ENCODE data around the gene MLIP. TPM values are rescaled to one million over a fixed set of nuclear protein-coding genes. Genes with fewer than 3 reads are reported as not detected.

The MLIP gene
- total RNA-seq, 4 donors from 2014 or later: 182 to 383 (median 296) TPM

- no peak for DNase-seq (ENCODE audit: low spot score in 2 of 2)
- Histone ChIP-seq H3K9me3 (no peaks in the 10 kb centered on the region), H3K36me3 (no peaks in the 10 kb centered on the region), H3K27me3 (no peaks in the 10 kb centered on the region), H3K4me3 (no peak overlapping the region), H3K27ac (peak overlapping the region in 2 of 4 donors; percentile 2 to 4), H3K4me1 (peaks cover 0 to 29% (median 2%) of the 10 kb centered on the region in 4 donors)
- TF ChIP-seq EP300 (IDR thresholded peaks at IDR 0.05): no peak
- no peak for TF ChIP-seq CTCF (IDR thresholded peaks at IDR 0.05)
- no peak for TF ChIP-seq POLR2A (IDR thresholded peaks at IDR 0.05)
- WGBS, 2 donors: 57 to 61% methylated on average over 8 of the region's 8 CpGs
These were observed 3.7 kb upstream of the MLIP start for GRCh38 chr6:54107470-54108090.

- no peak for DNase-seq (ENCODE audit: low spot score in 2 of 2)
- Histone ChIP-seq H3K36me3 (no peaks in the 10 kb centered on the region), H3K27me3 (no peaks in the 10 kb centered on the region), H3K4me1 (peaks cover 0 to 31% (median 2%) of the 10 kb centered on the region in 4 donors), H3K27ac (no peak overlapping the region), H3K9me3 (no peaks in the 10 kb centered on the region), H3K4me3 (no peak overlapping the region)
- TF ChIP-seq CTCF (IDR thresholded peaks at IDR 0.05) (no peak), POLR2A (IDR thresholded peaks at IDR 0.05) (no peak), EP300 (IDR thresholded peaks at IDR 0.05) (no peak)
These were observed 3.0 kb upstream of the MLIP start for GRCh38 chr6:54108271-54108670.

DNA sequence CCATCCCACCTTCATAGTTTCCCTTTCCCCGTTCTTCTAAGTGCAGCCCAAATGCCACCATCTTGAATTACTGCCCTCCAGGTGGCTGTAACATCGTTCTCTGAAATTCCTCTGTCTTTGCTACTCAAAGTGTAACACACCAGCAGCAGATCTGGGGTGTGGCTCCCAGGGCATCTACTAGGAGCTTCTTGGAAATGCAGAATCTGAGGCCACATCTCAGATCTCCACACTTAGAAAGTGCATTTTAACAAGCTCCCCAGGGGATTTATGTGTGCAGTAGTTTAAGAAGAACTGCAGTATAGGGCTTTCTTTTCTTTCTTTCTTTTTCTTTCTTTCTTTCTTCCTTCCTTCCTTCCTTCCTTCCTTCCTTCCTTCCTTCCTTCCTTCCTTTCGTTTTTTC is 1.7 kb upstream of the MLIP start:
- no peak overlapping the region for H3K27ac ChIP-seq
- no peaks in the 10 kb centered on the region for H3K9me3 ChIP-seq
- no peak for TF ChIP-seq EP300 (IDR thresholded peaks at IDR 0.05)
- no peak for TF ChIP-seq CTCF (IDR thresholded peaks at IDR 0.05)
- no peak for TF ChIP-seq POLR2A (IDR thresholded peaks at IDR 0.05)
- no peak overlapping the region for H3K4me3 ChIP-seq
- 89 to 90% methylated on average over 3 of the region's 3 CpGs for WGBS, 2 donors
- H3K27me3 ChIP-seq: no peaks in the 10 kb centered on the region
- H3K36me3 ChIP-seq: no peaks in the 10 kb centered on the region
- no peak for DNase-seq (ENCODE audit: low spot score in 2 of 2)
- peaks cover 0 to 31% (median 2%) of the 10 kb centered on the region in 4 donors for H3K4me1 ChIP-seq

DNA sequence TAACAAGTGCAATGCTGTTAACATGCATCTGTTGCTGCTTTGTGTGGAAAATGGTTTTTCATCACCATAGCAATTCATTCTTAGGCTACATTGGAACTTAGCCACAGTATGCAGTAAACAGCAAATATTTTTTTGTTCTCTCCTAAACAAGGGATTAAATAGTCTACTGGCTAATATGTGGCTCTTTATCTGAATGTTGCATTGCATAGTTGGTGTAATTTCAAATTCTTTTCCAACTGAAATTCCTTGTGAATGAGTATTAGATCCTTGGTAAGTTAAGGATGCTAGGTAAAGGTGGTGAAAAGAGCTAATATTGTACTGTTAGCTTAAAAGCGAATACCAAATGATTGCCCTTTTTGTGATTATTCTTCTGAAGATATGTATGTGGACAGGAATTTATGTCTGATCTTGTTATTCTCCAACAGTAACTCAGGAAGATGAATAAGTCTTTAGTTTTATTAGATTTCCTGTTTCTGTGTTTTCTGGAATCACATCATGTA is 958 bp downstream of the MLIP start:
- TF ChIP-seq EP300 (IDR thresholded peaks at IDR 0.05) (no peak), CTCF (IDR thresholded peaks at IDR 0.05) (no peak), POLR2A (IDR thresholded peaks at IDR 0.05) (no peak)
- 32 to 51% methylated on average over 1 of the region's 1 CpG for WGBS, 2 donors
- no peak for DNase-seq (ENCODE audit: low spot score in 2 of 2)
- Histone ChIP-seq H3K27me3 (no peaks in the 10 kb centered on the region), H3K4me1 (peaks cover 0 to 26% (median 2%) of the 10 kb centered on the region in 4 donors), H3K9me3 (no peaks in the 10 kb centered on the region), H3K36me3 (no peaks in the 10 kb centered on the region), H3K27ac (peak overlapping the region in 1 of 4 donors; percentile 25), H3K4me3 (no peak overlapping the region)

GRCh38 chr6:54114991-54115390 is 3.7 kb downstream of the MLIP start:
- TF ChIP-seq EP300 (IDR thresholded peaks at IDR 0.05) (no peak), POLR2A (IDR thresholded peaks at IDR 0.05) (no peak), CTCF (IDR thresholded peaks at IDR 0.05) (no peak)
- Histone ChIP-seq H3K27ac (no peak overlapping the region), H3K36me3 (no peaks in the 10 kb centered on the region), H3K4me3 (no peak overlapping the region), H3K27me3 (no peaks in the 10 kb centered on the region), H3K4me1 (peaks cover 0 to 13% (median 2%) of the 10 kb centered on the region in 4 donors), H3K9me3 (no peaks in the 10 kb centered on the region)
- WGBS, 2 donors: 89 to 96% methylated on average over 1 of the region's 1 CpG
- DNase-seq (ENCODE audit: low spot score in 2 of 2): no peak
